LNCaP clone FGC (cell line): Measurements from ENCODE around the gene USP15.
"Not testable (repeated sequence)": the region's sequence is repeated elsewhere in the genome, so short reads cannot be mapped to it uniquely, and the experiment has no call there.

Experiments
- DNase-seq: peaks from one replicate; pipeline ENCODE4 v3.0.0-alpha.2; 2011; ENCODE audit warnings: low read depth
- H3K4me3 ChIP-seq: 2 replicates; pipeline ENCODE4 v1.5.1; 2011; ENCODE audit warnings: mild to moderate bottlenecking, low read depth, low read length, control low read depth
- CTCF ChIP-seq: IDR thresholded peaks from 2 replicates; pipeline ENCODE4 v1.5.1; 2012; ENCODE audit warnings: mild to moderate bottlenecking; ENCODE audit not compliant: control insufficient read depth, insufficient read depth; ENCODE audit errors: extremely low read depth

Gene USP15

GRCh38 chr12:62332598-62332997 is 72.4 kb downstream of the USP15 start:
- no peak overlapping the region for H3K4me3 ChIP-seq
- no peak for TF ChIP-seq CTCF
- no peak for DNase-seq

GRCh38 chr12:62335057-62335456 is 74.9 kb downstream of the USP15 start:
- H3K4me3 ChIP-seq: no peak overlapping the region
- no peak for TF ChIP-seq CTCF
- no peak for DNase-seq

- no peak overlapping the region for H3K4me3 ChIP-seq
- no peak for DNase-seq
- TF ChIP-seq CTCF: no peak
Measured at GRCh38 chr12:62335796-62336195, 75.6 kb downstream of the USP15 start.

- H3K4me3 ChIP-seq, DNase-seq: not testable (repeated sequence)
Measured at GRCh38 chr12:62337643-62338042, 77.4 kb downstream of the USP15 start.

- not testable (repeated sequence) for H3K4me3 ChIP-seq, DNase-seq
Measured at GRCh38 chr12:62342614-62343303, 82.6 kb downstream of the USP15 start.

- DNase-seq, H3K4me3 ChIP-seq: not testable (repeated sequence)
Measured at GRCh38 chr12:62343304-62344120, 83.3 kb downstream of the USP15 start.

GRCh38 chr12:62344731-62345556 is 84.7 kb downstream of the USP15 start:
- H3K4me3 ChIP-seq, DNase-seq: not testable (repeated sequence)

GRCh38 chr12:62345667-62346066 is 85.5 kb downstream of the USP15 start:
- no peak overlapping the region for H3K4me3 ChIP-seq
- no peak for TF ChIP-seq CTCF
- DNase-seq: no peak
